ENCODE measurements around the gene NFIA. TPM values are rescaled to one million over a fixed set of nuclear protein-coding genes. Genes with fewer than 3 reads are reported as not detected.

NFIA gene
- total RNA-seq, result 10.0 and 18.7 TPM in 2 replicates

DNA sequence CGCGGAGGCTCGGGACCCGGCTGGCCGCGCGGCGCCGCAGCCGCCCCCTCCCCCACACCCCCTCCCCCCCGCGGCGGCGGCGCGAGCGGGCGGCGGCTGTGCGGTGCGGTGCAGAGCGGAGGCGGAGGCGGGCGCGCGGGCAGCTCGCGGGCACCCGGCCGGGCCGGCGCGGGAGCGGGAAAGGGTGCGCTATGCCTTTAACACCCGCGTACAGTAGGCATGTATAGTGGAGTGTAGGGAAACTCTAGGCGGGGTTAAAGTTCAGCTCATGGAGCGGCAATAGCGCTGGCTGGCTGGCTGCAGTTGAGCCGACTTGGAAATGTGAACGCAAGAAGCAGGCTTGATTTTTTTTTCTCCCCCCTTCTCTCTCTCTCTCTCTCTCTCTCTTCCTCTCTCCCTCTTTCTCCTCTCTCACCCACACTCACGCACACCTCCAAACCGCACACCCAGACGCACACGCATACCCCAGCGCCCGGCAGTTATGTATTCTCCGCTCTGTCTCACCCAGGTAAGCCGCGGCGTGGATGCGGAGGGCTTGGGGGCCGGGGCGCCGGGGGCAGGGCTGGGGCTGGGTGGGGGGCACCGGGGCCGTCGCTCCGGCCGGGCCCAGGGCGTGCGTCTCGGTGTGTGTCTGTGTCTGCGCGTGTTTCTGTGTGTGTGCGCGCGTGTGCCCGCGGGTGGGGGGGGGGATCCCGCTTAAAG lies at the start of gene NFIA:
Gene NFIA, plus strand, starts transcription at position 251 of the 702 bp plus-strand sequence.

